22Rv1 (cell line): ENCODE measurements around the gene KRT24.

Experiments used
- CTCF ChIP-seq: fragments of 450-650 bp; IDR thresholded peaks from 2 replicates; pipeline ENCODE4 v1.5.1; 2017; ENCODE audit warnings: mild to moderate bottlenecking
- ZFX ChIP-seq: fragments of 450-650 bp; IDR thresholded peaks from 2 replicates; pipeline ENCODE4 v1.6.1; 2017; ENCODE audit warnings: antibody characterized with exemption, borderline replicate concordance

GRCh38 chr17:40686192-40686591, 17.4 kb downstream of the KRT24 start:
- TF ChIP-seq CTCF (no peak), ZFX (no peak)
